ENCODE data around the gene CAMTA1.

Gene CAMTA1

GRCh38 chr1:7460807-7461206, 675.6 kb downstream of the CAMTA1 start:
- Histone ChIP-seq H3K23ac (ENCODE audit: low read length) (no peak overlapping the region), H2BK5ac (ENCODE audit: low read depth, low read length, poor library complexity) (no peak overlapping the region), H3K18ac (ENCODE audit: low read length) (no peak overlapping the region), H3K36me3 (ENCODE audit: control insufficient read depth in 1 of 2, insufficient read depth in 2 of 2, low read length in 2 of 2) (no peaks in the 10 kb centered on the region), H3K4me3 (ENCODE audit: low read depth, low read length) (no peak overlapping the region), H4K12ac (ENCODE audit: low read depth, low read length) (no peak overlapping the region), H3K27ac (ENCODE audit: low read depth, low read length) (no peak overlapping the region), H4K8ac (ENCODE audit: low read depth, low read length) (no peak overlapping the region), H2AK5ac (ENCODE audit: low read length) (no peak overlapping the region), H3K4ac (ENCODE audit: low read depth, low read length) (no peak overlapping the region), H3K4me2 (ENCODE audit: low read length) (no peak overlapping the region), H4K91ac (ENCODE audit: low read depth, low read length) (no peak overlapping the region), H3K9me3 (ENCODE audit: insufficient read depth, low read depth, low read length) (no peaks in the 10 kb centered on the region), H2BK120ac (ENCODE audit: insufficient read depth, low read length, poor library complexity) (no peak overlapping the region), H3K9ac (ENCODE audit: low read length) (no peak overlapping the region), H3K79me2 (ENCODE audit: control insufficient read depth, insufficient read depth, low read length, poor library complexity) (no peaks in the 10 kb centered on the region), H2AFZ (ENCODE audit: insufficient read depth, low read length, poor library complexity) (no peak overlapping the region), H3K14ac (ENCODE audit: low read length) (no peak overlapping the region), H3K27me3 (ENCODE audit: insufficient read depth, low read length) (no peaks in the 10 kb centered on the region), H2BK12ac (ENCODE audit: low read length) (no peak overlapping the region), H3K79me1 (ENCODE audit: low read length) (no peaks in the 10 kb centered on the region), H3K4me1 (ENCODE audit: control insufficient read depth in 1 of 2, insufficient read depth in 2 of 2, low read length in 2 of 2) (peaks cover 0 to 2% of the 10 kb centered on the region in 2 experiments)
- DNase-seq, result no peak
- no CpG with 5 or more reads among the region's 6 CpGs for WGBS (ENCODE audit: extremely low coverage, insufficient coverage, insufficient read length)

GRCh38 chr1:7462617-7463016, 677.4 kb downstream of the CAMTA1 start:
- Histone ChIP-seq H2AK5ac (ENCODE audit: low read length) (no peak overlapping the region), H3K36me3 (ENCODE audit: control insufficient read depth in 1 of 2, insufficient read depth in 2 of 2, low read length in 2 of 2) (no peaks in the 10 kb centered on the region), H4K91ac (ENCODE audit: low read depth, low read length) (no peak overlapping the region), H3K79me1 (ENCODE audit: low read length) (no peaks in the 10 kb centered on the region), H3K14ac (ENCODE audit: low read length) (no peak overlapping the region), H3K27ac (ENCODE audit: low read depth, low read length) (no peak overlapping the region), H3K9me3 (ENCODE audit: insufficient read depth, low read depth, low read length) (no peaks in the 10 kb centered on the region), H3K27me3 (ENCODE audit: insufficient read depth, low read length) (no peaks in the 10 kb centered on the region), H3K4me2 (ENCODE audit: low read length) (no peak overlapping the region), H3K4ac (ENCODE audit: low read depth, low read length) (no peak overlapping the region), H2BK120ac (ENCODE audit: insufficient read depth, low read length, poor library complexity) (no peak overlapping the region), H3K4me3 (ENCODE audit: low read depth, low read length) (no peak overlapping the region), H3K9ac (ENCODE audit: low read length) (no peak overlapping the region), H2AFZ (ENCODE audit: insufficient read depth, low read length, poor library complexity) (no peak overlapping the region), H3K79me2 (ENCODE audit: control insufficient read depth, insufficient read depth, low read length, poor library complexity) (no peaks in the 10 kb centered on the region), H2BK12ac (ENCODE audit: low read length) (no peak overlapping the region), H2BK5ac (ENCODE audit: low read depth, low read length, poor library complexity) (no peak overlapping the region), H4K8ac (ENCODE audit: low read depth, low read length) (no peak overlapping the region), H4K12ac (ENCODE audit: low read depth, low read length) (no peak overlapping the region), H3K18ac (ENCODE audit: low read length) (no peak overlapping the region), H3K23ac (ENCODE audit: low read length) (no peak overlapping the region), H3K4me1 (ENCODE audit: control insufficient read depth in 1 of 2, insufficient read depth in 2 of 2, low read length in 2 of 2) (peaks cover 0 to 2% of the 10 kb centered on the region in 2 experiments)
- no CpG with 5 or more reads among the region's 10 CpGs for WGBS (ENCODE audit: extremely low coverage, insufficient coverage, insufficient read length)
- no peak for DNase-seq

GRCh38 chr1:7463526-7463925, 678.3 kb downstream of the CAMTA1 start:
- H3K36me3 ChIP-seq (ENCODE audit: control insufficient read depth in 1 of 2, insufficient read depth in 2 of 2, low read length in 2 of 2), result no peaks in the 10 kb centered on the region

GRCh38 chr1:7464736-7465135, 679.5 kb downstream of the CAMTA1 start:
- no peak overlapping the region for H3K14ac ChIP-seq (ENCODE audit: low read length)
- no peak for DNase-seq
- H3K4me3 ChIP-seq (ENCODE audit: low read depth, low read length), result no peak overlapping the region
- no peak overlapping the region for H4K91ac ChIP-seq (ENCODE audit: low read depth, low read length)
- no peak overlapping the region for H2AFZ ChIP-seq (ENCODE audit: insufficient read depth, low read length, poor library complexity)
- H3K4me2 ChIP-seq (ENCODE audit: low read length), result no peak overlapping the region
- H2BK12ac ChIP-seq (ENCODE audit: low read length), result no peak overlapping the region
- no peak overlapping the region for H2BK120ac ChIP-seq (ENCODE audit: insufficient read depth, low read length, poor library complexity)
- H3K4ac ChIP-seq (ENCODE audit: low read depth, low read length), result no peak overlapping the region
- no peaks in the 10 kb centered on the region for H3K36me3 ChIP-seq (ENCODE audit: control insufficient read depth in 1 of 2, insufficient read depth in 2 of 2, low read length in 2 of 2)
- H3K27ac ChIP-seq (ENCODE audit: low read depth, low read length), result no peak overlapping the region
- H3K27me3 ChIP-seq (ENCODE audit: insufficient read depth, low read length), result no peaks in the 10 kb centered on the region
- no peak overlapping the region for H3K23ac ChIP-seq (ENCODE audit: low read length)
- H3K79me1 ChIP-seq (ENCODE audit: low read length), result no peaks in the 10 kb centered on the region
- H3K9me3 ChIP-seq (ENCODE audit: insufficient read depth, low read depth, low read length), result no peaks in the 10 kb centered on the region
- WGBS (ENCODE audit: extremely low coverage, insufficient coverage, insufficient read length), result no CpG with 5 or more reads among the region's 12 CpGs
- H2BK5ac ChIP-seq (ENCODE audit: low read depth, low read length, poor library complexity), result no peak overlapping the region
- H2AK5ac ChIP-seq (ENCODE audit: low read length), result no peak overlapping the region
- no peak overlapping the region for H3K18ac ChIP-seq (ENCODE audit: low read length)
- peaks cover 0 to 2% of the 10 kb centered on the region in 2 experiments for H3K4me1 ChIP-seq (ENCODE audit: control insufficient read depth in 1 of 2, insufficient read depth in 2 of 2, low read length in 2 of 2)
- no peak overlapping the region for H3K9ac ChIP-seq (ENCODE audit: low read length)
- H3K79me2 ChIP-seq (ENCODE audit: control insufficient read depth, insufficient read depth, low read length, poor library complexity), result no peaks in the 10 kb centered on the region
- no peak overlapping the region for H4K12ac ChIP-seq (ENCODE audit: low read depth, low read length)
- no peak overlapping the region for H4K8ac ChIP-seq (ENCODE audit: low read depth, low read length)

More at GRCh38 chr1:7463526-7463925, 678.3 kb downstream of the CAMTA1 start:
- Histone ChIP-seq H3K23ac (ENCODE audit: low read length) (no peak overlapping the region), H3K79me1 (ENCODE audit: low read length) (no peaks in the 10 kb centered on the region), H2BK5ac (ENCODE audit: low read depth, low read length, poor library complexity) (no peak overlapping the region), H4K12ac (ENCODE audit: low read depth, low read length) (no peak overlapping the region), H2AK5ac (ENCODE audit: low read length) (no peak overlapping the region), H3K9ac (ENCODE audit: low read length) (no peak overlapping the region), H3K4me2 (ENCODE audit: low read length) (no peak overlapping the region), H4K8ac (ENCODE audit: low read depth, low read length) (no peak overlapping the region), H3K4me1 (ENCODE audit: control insufficient read depth in 1 of 2, insufficient read depth in 2 of 2, low read length in 2 of 2) (peaks cover 0 to 2% of the 10 kb centered on the region in 2 experiments), H3K27ac (ENCODE audit: low read depth, low read length) (no peak overlapping the region), H4K91ac (ENCODE audit: low read depth, low read length) (no peak overlapping the region), H2BK12ac (ENCODE audit: low read length) (no peak overlapping the region), H2BK120ac (ENCODE audit: insufficient read depth, low read length, poor library complexity) (no peak overlapping the region), H3K27me3 (ENCODE audit: insufficient read depth, low read length) (no peaks in the 10 kb centered on the region), H3K79me2 (ENCODE audit: control insufficient read depth, insufficient read depth, low read length, poor library complexity) (no peaks in the 10 kb centered on the region), H2AFZ (ENCODE audit: insufficient read depth, low read length, poor library complexity) (no peak overlapping the region), H3K14ac (ENCODE audit: low read length) (no peak overlapping the region), H3K4ac (ENCODE audit: low read depth, low read length) (no peak overlapping the region), H3K4me3 (ENCODE audit: low read depth, low read length) (no peak overlapping the region), H3K9me3 (ENCODE audit: insufficient read depth, low read depth, low read length) (no peaks in the 10 kb centered on the region), H3K18ac (ENCODE audit: low read length) (no peak overlapping the region)
- WGBS (ENCODE audit: extremely low coverage, insufficient coverage, insufficient read length), result no CpG with 5 or more reads among the region's 7 CpGs
- DNase-seq, result no peak
